ENCODE results near the gene PRR3. TPM values are rescaled to one million over a fixed set of nuclear protein-coding genes. Genes with fewer than 3 reads are reported as not detected.
A peak's percentile ranks its signal among the peaks of the same experiment; 100 is the strongest.

Gene PRR3
- total RNA-seq, 1 experiment from 2014 or later, result 25.4 TPM

- no peak for DNase-seq (ENCODE audit: low spot score)
These were observed 23.4 kb upstream of the PRR3 start for GRCh38 chr6:30533460-30534294.

DNA sequence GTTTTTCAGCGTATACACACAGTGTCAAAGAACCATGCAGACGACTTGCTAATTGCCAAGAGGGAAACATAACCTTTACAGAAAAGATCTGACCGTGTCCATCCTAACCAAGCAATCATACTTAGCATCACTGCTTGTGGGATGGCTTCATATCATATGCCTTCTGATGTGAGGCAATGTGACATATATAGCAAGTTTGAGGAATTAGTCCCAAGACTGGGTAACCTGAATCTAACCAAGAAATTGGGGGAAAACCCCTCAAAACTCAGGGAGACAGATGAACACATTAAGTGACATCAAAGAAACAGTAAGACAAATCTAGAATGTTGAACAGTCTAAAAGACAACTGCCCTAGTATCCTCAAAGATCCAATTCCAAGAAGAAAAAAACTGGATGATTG, 19.2 kb upstream of the PRR3 start:
- no peak for DNase-seq (ENCODE audit: low spot score)

DNA sequence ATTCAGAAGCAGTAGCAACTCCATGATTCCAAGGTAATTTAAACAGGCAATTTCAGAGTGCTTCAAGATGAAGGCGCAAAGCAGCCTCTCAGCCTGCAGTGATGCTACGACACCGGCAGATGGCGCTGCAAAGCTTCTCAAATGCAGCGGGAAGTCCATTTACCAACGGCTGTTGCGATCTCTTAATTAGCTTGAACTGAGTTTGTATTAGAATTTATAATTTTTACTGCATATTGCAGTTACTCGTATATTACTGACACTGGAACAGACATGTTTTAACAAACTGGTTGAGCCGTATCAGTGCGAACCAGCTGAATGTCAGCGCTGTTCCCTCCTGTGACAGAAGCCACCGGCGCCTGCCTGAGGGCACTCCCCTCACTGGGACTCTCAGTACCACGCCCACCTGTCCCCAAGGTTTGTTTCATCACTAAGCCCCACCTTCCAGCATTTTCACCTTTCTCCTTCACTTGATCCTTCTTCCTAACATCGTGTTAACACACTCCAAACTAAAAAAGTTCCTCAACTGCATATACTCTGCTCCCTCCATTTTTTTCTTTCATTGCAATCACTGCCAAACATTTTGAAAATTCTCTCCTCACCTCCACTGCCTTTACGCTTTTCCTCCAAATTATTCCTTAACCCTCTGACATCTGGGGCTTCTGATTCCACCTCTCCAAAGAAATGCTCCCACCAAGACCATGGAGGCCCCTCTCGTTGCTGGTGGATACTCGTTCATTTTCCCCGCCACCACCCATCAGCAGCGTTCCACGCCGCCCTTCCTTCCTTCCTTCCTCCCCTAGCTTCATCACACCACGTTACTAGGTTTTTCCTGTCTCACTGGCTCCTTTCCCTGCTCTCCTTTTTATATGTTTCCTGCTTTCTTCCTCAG, 15.3 kb upstream of the PRR3 start:
- peak; percentile 75 for DNase-seq (ENCODE audit: low spot score)

- no peak for DNase-seq (ENCODE audit: low spot score)
These were observed 14.7 kb upstream of the PRR3 start for GRCh38 chr6:30542404-30542725.

DNA sequence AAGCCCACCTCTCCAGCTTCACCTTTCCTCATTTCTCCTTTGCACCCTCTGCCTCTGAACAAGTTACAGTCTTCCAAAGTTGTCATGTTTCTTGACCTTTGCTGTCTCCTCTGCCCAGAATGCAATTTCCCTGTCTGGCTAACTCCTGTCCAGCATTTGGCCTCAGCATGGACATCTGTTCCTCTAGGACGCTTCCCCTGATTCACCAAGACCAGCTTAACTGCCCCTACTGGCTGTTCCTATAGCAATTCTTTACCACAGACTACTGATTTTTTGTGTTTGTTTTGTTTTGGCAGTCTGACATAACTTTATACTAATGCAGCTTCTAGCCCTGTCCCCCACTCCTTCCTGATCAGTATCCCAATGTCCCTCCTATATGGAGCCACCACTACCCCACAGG, 14.2 kb upstream of the PRR3 start:
- DNase-seq (ENCODE audit: low spot score), result no peak

- no peak for DNase-seq (ENCODE audit: low spot score)
These were observed 13.3 kb upstream of the PRR3 start for GRCh38 chr6:30543821-30544220.

DNA sequence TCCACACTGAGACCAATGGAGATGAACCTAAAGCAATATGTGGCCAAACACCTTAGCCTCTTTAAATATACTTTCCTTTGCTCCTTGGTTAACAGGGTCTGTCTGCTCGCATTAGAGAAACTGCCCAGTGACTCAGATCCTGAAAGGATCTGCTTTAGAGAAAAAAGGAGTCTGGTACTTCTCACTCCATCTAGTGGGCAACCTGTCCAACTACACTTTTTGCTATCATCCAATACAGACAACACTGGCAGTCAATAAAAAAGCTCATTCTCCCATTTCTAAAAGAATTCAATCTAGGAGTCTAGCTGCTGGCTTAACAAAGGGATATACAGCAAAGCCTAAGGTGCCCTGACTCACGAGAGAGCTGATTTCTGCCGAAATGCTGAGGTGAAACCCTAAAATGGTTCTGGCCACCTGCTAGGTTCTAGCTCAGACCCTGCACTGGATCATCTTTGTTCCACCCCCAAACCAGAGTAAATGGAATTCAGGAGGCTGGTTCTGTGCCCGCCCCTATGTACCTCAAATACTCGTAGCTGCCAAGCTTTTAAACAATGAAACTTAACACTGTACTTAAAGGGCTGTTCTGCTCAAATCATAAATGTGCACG, 12.3 kb upstream of the PRR3 start:
- DNase-seq (ENCODE audit: low spot score), result peak; percentile 60

GRCh38 chr6:30547454-30547853, 9.6 kb upstream of the PRR3 start:
- no peak for DNase-seq (ENCODE audit: low spot score)

DNA sequence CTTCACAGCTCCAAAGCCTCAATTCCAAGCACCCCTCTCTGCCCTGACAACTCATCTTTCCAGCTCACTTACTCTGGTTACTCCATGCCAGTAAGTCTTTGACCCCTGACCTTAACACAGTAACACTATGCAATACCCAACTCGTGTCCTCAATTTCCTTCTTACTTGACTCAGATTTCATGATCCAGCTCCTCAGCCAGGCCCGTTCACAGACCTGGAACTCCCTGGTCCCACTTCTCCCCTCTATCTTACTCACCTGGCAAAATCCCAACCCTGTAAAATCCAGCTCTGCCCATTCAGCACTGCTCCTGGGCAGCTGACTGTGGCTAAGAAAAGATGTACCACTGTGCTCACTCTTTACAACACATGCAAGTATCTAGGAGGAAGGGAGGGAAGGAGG, 8.7 kb upstream of the PRR3 start:
- no peak for DNase-seq (ENCODE audit: low spot score)

DNA sequence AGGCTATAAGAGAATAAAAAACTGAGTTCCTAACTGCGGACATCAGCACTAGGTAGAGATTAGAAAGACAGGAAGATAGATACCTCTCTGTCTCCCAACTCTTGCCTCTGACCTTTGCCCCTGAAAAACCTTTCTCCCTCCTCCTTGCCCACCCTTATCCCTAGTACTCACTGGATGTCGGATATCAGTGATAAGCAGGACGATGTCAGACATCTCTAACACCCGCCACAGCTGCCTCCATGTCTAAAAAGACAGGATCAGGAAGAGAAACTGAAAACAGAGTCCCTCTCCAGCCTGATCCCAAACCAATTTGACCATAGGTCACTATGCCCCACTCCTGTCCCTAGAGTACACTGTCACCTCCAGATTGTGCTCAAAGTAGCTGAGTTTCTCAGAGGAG, 2.7 kb upstream of the PRR3 start:
- no peak for DNase-seq (ENCODE audit: low spot score)

- DNase-seq (ENCODE audit: low spot score), result no peak
These were observed 1.9 kb upstream of the PRR3 start for GRCh38 chr6:30554962-30555815.

GRCh38 chr6:30555816-30556065, 1.4 kb upstream of the PRR3 start:
- no peak for DNase-seq (ENCODE audit: low spot score)

DNA sequence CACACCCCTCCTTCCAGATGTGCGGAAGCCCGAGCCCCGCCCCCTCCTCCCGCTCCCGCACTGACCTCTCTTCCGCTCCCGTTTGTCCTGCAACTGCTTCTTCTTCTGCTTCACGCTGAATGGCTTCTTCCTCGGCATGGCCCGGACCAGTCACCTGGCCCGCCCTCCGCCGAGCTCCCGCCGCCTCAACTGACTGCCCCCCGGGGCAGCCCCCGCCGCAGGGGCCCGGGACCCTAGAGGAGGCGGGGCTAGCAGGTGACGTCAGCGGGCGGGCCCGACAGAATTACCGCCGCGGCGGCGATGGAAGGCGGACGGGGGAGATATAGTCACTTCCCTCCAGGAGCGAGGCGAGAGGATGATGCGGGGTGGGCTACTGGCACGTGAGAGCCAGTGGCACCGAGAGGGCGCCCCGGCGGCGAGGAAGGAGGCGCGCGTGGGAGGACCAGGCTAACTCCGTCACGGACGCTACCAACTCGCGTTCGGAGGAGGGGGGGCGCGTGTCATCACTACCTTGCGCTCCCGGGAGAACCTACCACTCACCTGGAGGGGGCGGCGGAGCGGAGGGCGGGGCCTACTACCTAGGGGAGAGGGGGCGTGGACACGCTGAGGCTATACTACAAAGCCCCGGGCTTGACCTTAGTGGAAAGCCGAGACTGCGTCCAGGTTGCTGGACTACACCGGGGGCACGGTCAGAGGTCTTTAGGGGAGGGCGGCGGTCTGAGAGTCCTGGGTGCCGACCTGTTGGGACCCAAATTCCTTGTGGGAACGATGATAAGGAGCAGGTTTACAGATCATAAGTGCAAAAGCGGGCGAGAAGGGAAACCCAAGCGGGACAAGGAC, 809 bp upstream of the PRR3 start, which contains the start of gene GNL1:
Gene GNL1, minus strand, starts transcription at position 424 of the 840 bp plus-strand sequence. Its CDS starts 286 bp downstream, at position 138.
- DNase-seq (ENCODE audit: low spot score), result peak; percentile 90

DNA sequence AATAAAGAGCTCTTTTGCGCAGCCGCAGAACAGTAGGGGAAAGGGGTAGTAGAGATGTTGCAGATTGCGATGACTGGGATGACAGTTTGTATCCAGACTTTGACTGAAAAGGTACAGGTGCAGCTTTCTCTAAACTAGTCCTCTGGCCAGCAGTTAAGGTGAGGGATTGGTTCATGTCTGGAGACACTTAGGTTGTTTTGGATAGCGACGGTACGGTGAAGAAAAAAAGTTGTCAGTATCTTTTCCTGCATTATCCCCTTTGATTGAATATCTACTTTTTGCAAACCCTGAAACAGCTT, 537 bp downstream of the PRR3 start:
- no peak for DNase-seq (ENCODE audit: low spot score)

DNA sequence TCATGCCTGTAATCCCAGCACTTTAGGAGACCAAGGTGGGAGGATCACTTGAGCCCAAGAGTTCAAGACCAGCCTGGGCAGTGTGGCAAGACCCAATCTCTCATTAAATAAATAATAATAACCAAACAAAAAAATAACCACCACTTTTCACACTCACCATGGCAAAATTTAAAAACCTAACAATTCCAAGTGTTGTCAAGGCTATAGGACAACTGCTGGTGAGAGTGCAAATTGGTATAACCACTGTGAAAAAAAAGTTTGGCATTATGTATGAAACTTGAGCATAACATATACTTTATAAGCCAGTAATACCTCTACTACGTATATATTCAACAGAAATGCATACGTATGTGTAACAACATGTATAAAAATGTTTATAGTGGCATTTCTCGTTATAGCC, 3.8 kb downstream of the PRR3 start:
- no peak for DNase-seq (ENCODE audit: low spot score)

GRCh38 chr6:30562470-30563425, 5.7 kb downstream of the PRR3 start:
- DNase-seq (ENCODE audit: low spot score), result no peak

GRCh38 chr6:30564114-30564513, 7.0 kb downstream of the PRR3 start:
- no peak for DNase-seq (ENCODE audit: low spot score)

DNA sequence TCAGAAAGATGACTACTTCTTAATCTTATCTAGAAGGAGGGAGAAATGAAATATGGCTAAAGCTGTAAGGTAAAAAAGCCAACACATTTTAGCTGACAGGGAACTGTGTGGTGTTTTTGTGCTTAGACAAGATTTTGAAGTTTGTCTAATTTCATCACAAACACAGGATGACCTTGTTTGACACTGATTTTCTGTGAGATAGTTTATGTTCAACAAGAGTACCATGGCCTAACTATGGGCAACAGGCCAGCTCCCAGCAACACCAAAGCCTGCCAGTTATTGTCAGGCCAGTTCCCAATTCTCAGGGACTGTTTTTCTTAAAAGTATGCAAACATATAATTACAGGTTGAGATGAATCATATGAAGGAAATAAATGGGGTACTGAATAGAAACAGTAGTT, 8.7 kb downstream of the PRR3 start:
- no peak for DNase-seq (ENCODE audit: low spot score)

GRCh38 chr6:30568245-30568644, 11.2 kb downstream of the PRR3 start:
- no peak for DNase-seq (ENCODE audit: low spot score)

DNA sequence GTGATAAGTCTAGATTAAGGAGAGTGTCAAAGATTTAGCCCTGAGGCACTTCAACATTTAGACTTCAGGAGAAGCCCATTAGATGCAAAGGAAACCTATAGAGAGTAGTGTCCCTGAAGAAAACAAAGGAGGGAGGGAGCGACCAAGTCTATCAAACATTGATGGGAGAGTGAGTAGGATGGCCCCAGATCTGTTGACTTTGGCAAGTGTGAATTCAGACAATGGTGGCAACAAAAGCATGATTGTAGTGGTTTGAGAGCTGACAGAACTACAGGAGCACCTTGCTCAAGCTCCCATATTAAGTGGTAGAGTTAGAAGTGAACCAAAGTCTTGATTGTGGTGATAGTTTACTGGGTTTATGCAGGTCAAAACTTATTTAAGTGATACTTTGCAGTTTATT, 13.2 kb downstream of the PRR3 start:
- no peak for DNase-seq (ENCODE audit: low spot score)

Data from H4 (cell line).